ENCODE measurements around the gene CD48.
A peak's percentile ranks its signal among the peaks of the same experiment; 100 is the strongest.

Gene CD48

DNA sequence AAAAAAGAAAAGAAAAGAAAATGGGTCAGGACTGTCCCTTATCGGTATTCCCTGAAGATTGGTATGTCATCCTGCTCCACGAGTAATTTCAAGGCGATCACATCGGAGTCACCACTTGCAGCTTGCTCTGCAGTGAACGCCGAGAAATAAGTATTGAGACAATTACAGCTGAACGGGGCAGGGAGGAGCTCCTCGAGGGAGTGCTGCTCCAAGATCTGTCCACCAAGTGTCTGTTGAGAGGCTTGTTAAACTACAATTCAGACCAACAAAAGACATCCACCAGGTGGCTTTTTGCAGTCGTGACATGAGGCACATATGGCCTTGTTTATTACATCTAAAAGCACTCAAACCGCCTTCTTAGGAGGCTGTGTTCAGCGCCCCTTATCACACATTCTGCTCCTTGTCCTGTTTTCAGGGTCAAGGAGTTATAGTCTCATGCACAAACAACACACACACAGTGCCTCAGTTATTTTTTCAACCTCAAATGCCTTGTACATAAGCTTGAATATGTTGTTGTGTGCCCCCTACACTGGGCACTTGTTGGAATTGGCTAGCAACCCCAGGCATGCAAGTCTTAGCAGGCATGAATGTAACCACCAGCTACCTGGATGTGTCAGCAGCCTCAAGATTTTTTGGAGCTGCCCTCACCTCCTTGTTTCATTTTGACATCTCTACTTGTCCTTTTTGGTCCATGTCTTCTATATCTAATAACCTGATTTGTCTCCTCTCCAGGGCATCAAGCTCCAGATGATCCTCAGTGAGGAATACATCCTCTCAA lies 13.0 kb upstream of the CD48 start:
- no peak overlapping the region for H3K4me3 ChIP-seq
- no peak overlapping the region for H3K27ac ChIP-seq
- DNase-seq (ENCODE audit: low spot score) = no peak
- TF ChIP-seq, protein P1, sequence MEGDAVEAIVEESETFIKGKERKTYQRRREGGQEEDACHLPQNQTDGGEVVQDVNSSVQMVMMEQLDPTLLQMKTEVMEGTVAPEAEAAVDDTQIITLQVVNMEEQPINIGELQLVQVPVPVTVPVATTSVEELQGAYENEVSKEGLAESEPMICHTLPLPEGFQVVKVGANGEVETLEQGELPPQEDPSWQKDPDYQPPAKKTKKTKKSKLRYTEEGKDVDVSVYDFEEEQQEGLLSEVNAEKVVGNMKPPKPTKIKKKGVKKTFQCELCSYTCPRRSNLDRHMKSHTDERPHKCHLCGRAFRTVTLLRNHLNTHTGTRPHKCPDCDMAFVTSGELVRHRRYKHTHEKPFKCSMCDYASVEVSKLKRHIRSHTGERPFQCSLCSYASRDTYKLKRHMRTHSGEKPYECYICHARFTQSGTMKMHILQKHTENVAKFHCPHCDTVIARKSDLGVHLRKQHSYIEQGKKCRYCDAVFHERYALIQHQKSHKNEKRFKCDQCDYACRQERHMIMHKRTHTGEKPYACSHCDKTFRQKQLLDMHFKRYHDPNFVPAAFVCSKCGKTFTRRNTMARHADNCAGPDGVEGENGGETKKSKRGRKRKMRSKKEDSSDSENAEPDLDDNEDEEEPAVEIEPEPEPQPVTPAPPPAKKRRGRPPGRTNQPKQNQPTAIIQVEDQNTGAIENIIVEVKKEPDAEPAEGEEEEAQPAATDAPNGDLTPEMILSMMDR (IDR thresholded peaks at IDR 0.05) = no peak

DNA sequence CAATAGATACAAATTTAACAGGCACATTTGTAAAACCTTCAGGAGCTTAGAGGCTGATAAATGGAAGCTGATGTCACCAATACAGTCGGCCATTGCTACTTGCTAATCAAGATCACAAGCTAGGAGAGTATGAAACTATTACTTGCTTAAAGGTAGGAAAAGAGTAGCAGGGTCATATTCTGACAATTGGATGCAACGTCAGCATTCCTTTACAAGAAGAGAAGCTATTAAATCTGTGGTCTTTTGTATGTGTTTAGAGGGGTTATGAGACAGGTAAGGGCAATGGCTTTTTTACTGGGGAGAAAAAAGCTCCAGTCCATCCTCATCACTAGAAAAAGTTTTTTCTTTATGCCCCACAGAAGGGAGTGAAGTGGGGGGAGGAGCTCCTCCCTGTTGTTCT lies 11.7 kb upstream of the CD48 start:
- no peak for DNase-seq (ENCODE audit: low spot score)
- no peak overlapping the region for H3K4me3 ChIP-seq
- TF ChIP-seq, protein P1 (IDR thresholded peaks at IDR 0.05) = no peak

DNA sequence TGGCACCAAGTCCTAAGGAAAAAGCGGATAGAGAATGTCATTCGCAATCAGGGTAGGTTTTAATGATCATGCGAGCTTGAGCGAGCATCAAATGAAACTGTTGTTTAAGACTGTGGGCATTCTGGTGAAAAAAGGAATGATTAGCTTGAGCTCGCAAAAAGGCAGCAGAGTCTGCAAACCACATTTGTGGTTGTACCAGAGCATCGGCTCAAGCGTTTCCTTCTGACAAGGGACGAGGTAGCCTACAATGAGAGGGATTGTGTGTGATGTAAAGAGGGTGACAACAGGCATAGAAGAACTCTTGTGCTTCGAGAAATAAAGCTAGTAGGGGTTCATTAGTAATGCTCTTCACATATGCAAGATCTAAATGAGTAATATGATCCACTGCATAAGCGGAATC lies 11.1 kb upstream of the CD48 start:
- Histone ChIP-seq H3K27ac (no peak overlapping the region), H3K4me3 (no peak overlapping the region)
- TF ChIP-seq, protein P1 (IDR thresholded peaks at IDR 0.05) = no peak
- DNase-seq (ENCODE audit: low spot score) = no peak

More for the DNA sequence above, 11.7 kb upstream of the CD48 start:
- no peak overlapping the region for H3K27ac ChIP-seq

DNA sequence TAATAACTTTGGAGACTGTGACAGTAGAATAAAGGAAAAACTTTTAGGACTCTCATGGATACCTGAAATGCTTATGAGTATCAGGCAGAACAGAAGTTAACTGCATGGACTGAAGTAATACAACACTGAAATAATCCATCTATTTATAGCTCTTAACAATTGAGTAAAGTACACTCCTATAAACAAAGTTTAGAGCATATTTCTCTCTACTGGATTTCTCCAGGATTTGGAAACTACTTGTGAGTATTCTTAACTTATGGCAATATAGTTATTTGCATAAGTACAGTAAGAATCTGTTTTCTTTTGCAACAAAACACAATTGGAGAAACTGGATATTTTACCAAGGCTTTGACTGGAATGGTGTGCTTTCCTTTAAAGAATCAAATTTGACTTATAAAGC lies 9.9 kb upstream of the CD48 start:
- Histone ChIP-seq H3K27ac (no peak overlapping the region), H3K4me3 (no peak overlapping the region)
- no peak for DNase-seq (ENCODE audit: low spot score)
- TF ChIP-seq, protein P1 (IDR thresholded peaks at IDR 0.05) = no peak

GRCh38 chr1:160720356-160721085 lies 8.9 kb upstream of the CD48 start:
- H3K4me3 ChIP-seq = no peak overlapping the region
- no peak for DNase-seq (ENCODE audit: low spot score)
- TF ChIP-seq, protein P1 (IDR thresholded peaks at IDR 0.05) = no peak
- H3K27ac ChIP-seq = peak overlapping the region in 1 of 2 donors; percentile 17

- Histone ChIP-seq H3K4me3 (no peak overlapping the region), H3K27ac (no peak overlapping the region)
- no peak for DNase-seq (ENCODE audit: low spot score)
- TF ChIP-seq, protein P1 (IDR thresholded peaks at IDR 0.05) = no peak
Observed at GRCh38 chr1:160718210-160718609, 6.6 kb upstream of the CD48 start.

- Histone ChIP-seq H3K27ac (no peak overlapping the region), H3K4me3 (no peak overlapping the region)
- no peak for DNase-seq (ENCODE audit: low spot score)
- TF ChIP-seq, protein P1 (IDR thresholded peaks at IDR 0.05) = no peak
Observed at GRCh38 chr1:160717306-160717705, 5.7 kb upstream of the CD48 start.
